NCI-H2081 treated with DMSO at 0.1 percent for 48 hours (cell line): ENCODE measurements around the gene ZFP1.
"Not testable (repeated sequence)": the region's sequence is repeated elsewhere in the genome, so short reads cannot be mapped to it uniquely, and the experiment has no call there.

Experiments used
- DNase-seq: peaks from one replicate; lab custom pipeline; 2025; lab: John Stamatoyannopoulos, UW

Gene ZFP1

DNA sequence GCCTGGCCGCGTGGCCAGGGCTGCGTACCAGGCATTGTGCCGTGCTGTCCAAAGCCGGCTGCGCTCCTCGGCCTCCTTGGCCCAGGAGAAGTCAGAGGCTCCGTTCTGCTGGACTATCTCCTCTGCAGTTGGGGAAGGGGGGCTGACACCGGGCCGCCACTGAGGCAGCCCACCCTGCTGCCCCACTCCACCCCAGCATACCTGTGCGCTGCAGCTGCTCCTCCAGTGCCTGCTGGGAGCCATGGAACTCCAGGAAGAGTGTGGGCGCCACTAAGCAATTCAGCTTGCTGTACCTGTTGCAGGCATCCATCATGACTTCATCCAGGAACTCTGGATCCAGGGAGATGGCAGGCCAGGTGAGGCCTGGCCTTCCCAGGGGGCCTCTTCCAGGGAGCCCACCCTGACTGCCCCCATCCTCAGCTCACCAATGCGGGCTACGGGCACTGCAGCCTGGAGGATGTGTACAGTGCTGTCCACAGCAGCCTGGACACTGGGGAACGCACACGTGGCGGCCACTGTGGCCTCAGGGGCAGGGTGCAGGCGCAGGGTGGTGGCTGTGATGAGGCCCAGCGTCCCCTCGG is 34.7 kb upstream of the ZFP1 start:
- DNase-seq, result no peak

DNA sequence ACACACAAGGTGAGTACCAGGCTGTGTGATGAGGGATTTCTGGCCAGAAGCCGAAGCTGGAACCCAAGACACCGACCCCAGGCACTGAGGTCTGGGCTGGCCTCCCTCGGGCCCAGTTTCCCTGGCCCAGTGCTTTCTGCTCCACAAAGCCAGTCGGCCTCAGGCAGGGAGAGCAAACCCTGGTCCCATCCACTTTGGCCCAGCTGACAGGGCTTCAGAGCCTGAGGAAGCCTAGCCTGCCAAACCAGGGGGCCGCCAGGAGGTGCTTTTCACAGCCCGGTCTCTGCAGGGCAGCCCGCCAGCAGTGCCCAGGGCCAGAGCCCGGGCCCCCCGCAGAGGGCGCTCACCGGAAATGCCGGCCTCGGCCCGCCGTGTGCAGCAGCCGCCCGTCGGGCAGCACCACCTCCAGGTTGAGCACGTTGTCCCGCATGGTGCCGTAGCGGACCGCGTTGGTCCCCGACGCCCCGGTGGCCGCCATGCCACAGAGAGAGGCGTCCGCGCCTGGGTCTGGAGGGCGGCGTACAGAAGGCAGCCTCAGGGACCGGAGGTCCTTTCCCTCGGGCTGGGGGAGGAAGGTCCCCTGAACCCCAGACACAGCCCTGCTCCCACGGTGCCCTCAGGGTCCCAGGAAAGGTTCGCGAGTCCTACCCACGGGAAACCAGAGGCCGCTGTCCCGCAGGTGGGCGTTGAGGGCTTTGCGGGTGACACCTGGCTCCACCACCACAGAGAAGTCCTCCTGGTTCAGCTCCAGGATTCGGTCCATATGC is 34.0 kb upstream of the ZFP1 start:
- DNase-seq, result no peak

DNA sequence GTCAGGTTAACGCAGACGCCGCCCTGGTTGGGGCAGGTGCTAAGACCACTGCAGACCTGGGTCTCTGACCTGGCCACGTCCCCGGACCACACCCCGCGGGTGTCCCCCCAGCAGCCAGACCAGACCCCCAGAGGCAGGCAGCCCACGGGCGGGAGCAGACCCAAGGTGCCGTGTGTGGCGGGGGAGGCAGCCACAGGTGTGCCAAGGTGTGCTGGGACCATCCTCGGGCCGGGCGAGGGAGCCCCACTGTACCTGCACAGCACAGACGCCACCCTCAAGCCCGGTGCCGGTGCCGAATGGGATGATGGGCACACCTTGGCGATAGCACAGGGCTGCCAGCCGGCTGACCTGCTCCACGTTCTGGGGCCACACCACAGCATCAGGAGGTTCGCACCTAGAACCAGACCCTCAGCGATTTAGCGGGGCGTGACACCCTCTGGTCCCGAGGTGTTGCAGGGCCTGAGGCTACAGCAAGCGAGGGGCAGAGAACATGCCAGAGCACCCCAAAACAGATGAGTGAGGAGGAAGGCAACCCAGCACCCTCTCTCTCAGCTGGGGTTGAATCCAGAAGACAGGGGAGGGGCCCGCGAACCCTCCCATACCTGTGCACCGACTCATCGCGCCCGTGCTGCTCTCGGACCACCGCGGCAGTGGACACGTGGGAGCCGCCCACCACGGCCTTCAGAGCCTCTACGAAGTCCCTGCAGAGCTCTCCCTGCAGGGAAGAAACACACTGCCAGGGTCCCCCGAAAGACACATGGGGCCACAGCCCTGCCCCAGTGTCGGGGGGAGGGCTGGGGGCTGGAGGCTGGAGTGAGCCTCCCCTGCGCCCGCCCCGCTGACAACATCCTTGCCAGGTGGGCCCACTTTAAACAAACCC is 33.1 kb upstream of the ZFP1 start:
- no peak for DNase-seq

DNA sequence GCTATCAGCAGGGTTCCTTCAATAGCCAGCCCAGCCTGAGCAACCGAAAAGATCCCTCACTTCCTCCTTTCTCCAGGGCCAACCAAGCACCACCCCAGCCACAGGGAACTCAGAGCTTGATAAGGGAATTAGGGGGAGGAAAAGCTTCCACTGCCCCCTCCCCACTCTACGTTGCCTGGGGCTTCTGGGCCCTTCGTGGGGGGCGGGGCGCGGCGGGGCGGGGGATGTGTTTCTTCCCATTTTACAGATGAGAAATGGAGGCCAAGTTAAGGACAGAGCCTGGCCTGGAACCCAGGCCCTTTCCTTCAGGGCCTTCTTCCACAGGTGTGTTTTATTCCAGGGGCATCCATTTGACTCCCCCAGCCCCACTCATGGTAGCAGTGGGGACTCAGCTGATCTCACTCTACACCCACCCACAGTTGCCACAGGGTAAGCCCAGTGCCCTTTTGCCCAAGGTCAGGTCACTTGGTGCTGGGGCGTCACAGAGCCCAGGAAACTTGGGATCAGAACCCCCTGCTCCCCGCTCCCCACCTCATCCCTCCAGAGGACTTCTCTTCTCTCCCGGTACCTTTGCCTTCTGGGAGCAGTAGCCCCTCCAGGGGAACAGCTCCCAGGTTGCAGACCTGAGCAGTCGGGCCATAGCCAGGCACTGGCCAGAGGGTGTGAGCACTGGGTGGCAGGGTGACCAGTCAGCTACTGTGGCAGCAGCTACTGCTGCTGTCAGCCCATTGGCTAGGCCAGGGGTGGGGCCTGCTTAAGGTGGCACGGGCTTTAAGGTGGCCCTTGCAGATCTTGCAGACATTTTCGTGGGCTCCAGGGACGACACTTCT is 32.0 kb upstream of the ZFP1 start, which contains the start of gene LDHD:
Gene LDHD (minus strand): TSS at position 700 of the 830 bp plus-strand sequence. CDS start 60 bp downstream, at position 640.
- DNase-seq, result no peak

DNA sequence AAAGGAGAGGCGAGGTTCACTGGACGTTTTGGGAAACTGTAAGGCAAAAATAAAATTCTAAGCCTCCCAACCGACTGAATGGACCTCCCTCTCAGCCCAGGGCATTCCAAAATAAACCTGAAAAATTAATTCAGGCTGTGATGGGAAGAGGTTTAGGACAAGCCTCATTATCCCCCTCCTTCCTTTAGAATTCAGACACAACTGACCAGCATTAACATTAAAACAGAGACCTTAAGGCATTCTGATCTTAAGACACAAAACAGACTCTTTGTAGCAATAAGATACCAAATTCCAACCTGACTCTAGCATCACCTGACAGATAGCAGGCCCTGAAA is 31.4 kb upstream of the ZFP1 start:
- no peak for DNase-seq

DNA sequence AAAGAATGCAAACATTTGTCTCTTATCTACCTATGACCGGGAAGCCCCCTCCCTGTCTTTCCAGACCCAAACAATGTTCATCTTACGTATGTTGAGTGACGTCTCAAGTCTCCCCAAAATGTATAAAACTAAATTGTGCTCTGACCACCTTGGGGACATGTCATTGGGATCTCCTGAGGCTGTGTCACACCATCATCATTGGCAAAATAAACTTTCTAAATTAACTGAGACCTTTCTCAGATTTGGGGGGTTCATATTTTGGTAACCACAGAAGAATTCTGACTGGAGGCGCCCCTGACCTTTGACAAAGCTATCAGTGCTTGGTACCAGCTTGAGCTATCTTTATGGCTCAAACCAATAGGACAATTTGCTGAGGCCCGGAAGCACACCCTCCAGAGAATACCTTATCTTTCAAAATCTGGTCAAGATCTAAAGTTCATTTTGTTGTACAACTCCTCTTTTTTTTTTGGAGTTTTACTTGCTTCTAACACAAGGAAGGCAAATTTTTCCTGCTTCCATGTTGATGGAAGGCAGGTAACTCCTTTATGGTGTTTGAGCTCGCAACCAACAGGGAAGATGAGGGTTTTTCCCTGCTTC is 29.3 kb upstream of the ZFP1 start:
- no peak for DNase-seq

DNA sequence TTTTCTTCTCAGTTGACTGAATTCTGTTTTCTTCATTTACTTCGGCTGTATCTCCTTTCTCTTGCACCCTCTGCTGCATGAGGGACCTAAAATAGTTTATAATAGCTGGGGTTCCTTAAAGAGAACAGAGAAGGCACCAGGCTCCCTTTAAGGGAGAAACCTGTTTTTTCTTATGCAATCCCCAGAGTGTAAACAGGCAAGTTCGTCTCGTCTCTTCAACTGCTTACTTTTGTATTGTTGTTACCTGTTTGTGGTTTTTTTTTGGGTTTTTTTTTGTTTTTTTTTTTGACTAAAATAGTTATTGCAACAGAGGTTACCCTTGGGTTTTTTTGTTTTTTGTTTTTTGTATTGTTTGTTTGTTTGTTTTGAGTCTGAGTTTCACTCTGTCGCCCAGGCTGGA is 28.1 kb upstream of the ZFP1 start:
- DNase-seq, result no peak

DNA sequence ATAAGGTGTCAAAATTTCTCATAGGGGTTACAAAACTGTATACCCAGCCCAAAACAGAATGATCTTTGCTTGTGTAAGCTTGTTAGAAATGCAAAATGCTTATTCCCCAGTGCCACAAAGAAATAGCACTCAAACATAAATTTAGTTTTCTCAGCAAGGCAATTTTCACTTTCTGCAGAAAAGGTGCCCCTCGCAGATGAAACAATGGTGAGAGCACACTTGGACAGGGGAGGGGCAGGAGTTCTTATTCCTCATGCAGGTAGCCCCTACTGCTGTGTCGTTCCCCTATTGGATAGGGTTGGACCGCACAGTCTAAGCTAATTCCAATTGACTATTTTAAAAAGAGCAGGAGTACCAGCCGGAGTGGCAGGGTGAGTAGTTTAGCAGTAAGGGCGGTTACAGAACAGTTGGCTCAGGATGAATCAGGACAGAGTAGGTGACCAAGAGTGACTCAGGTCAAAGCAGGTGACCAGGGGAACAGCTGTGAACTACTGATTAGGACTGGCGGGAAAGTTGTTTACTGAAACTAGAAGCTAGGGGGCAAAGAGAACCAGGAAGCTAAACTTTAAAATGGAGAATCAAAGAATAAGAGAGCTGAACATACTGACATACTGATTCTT is 26.3 kb upstream of the ZFP1 start:
- DNase-seq, result no peak

DNA sequence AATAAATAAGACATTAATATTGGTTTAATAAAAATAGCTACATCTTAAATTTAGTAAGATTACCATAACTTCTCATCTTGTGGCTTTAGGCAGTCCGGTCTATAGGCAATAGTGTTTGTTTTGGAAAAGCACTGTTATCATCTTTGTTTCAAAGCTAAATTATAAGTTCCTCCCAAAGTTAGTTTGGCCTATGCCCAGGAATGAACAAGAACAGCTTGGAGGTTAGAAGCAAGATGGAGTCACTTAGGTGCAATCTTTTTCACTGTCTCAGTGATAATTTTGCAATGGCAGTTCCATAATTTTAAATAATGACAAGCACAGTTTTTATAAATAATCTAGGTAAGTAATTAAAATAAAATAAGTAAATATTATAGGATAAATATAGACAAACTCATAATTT is 25.7 kb upstream of the ZFP1 start:
- no peak for DNase-seq

DNA sequence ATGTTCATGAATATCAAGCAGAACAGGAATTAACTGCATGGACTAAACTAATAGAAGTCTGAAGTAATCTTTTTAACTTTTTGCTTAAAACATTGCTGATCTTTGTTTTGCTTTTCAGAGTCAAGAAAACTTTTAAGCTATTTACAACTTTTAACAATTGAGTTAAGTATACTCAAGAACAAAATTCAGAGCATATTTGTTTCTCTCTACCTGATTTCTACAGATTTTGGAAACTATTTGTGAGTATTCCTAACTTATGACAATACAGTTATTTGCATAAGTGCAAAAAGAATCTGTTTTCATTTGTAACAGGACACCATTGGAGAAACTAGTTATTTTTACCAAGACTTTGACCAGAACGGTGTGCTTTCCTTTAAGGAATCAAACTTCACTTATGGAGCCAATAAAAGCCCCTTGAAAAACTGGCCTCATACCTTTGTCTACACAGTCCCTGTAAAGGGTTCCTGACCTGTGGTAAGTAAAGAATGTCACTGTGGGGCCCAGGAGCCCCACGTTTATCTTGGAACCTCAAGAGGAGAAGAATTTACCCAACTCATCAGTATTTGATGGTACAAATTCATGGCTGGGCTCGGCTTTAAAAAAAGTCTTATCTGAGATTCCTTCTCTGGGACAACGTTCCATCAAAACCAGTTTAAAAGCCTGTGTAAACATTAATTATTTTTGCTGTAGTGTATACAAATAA is 20.5 kb upstream of the ZFP1 start:
- no peak for DNase-seq

DNA sequence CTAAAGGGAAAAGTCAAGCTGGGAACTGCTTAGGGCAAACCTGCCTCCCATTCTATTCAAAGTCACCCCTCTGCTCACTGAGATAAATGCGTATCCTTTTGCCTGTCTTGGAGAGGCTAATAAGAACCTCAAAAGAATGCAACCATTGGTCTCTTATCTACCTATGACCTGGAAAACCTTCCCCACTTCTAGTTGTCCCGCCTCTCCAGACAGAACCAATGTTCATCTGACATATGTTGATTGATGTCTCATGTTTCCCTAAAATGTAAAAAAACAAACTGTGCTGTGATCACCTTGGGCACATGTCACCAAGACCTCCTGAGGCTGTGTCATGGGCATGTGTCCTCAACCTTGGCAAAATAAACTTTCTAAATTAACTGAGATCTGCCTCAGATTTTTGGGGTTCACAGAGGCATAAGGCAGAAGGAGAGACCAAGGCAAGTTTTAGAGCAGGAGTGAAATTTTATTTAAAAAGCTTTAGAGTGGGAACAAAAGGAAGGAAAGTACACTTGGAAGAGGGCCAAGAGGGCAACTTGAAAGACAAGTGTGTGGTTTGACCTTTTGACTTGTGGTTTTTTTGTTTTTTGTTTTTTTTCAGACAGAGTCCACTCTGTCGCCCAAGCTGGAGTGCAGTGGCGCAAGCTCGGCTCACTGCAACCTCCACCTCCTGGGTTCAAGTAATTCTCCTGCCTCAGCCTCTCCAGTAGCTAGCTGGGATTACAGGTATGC is 18.7 kb upstream of the ZFP1 start:
- DNase-seq, result not testable (repeated sequence)

DNA sequence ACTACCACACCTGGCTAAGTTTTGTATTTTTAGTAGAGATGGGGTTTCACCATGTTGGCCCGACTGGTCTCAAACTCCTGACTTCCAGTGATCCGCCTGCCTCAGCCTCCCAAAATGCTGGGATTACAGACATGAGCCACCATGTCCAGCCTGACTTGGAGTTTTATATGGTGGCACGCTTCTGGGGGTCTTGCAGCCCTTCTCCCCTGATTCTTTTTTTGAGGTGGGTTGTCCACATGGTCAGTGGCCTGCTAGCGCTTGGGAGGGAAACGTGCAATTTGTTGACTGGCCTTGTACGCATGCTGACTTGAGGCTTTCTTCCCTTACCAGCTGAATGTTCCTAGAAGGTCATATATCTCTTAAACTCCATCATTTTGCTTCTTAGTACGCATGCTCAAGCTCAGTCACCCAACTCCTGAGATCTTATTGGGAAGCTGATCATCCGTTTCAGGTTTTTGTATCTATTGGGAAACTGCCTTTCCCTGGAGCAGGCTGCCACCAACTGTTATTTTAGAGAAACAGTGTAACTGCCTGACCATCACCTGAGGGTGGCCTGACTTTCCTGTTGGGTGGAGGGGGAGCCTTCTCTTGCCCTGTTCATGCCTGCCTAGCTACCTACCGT is 18.1 kb upstream of the ZFP1 start:
- no peak for DNase-seq

DNA sequence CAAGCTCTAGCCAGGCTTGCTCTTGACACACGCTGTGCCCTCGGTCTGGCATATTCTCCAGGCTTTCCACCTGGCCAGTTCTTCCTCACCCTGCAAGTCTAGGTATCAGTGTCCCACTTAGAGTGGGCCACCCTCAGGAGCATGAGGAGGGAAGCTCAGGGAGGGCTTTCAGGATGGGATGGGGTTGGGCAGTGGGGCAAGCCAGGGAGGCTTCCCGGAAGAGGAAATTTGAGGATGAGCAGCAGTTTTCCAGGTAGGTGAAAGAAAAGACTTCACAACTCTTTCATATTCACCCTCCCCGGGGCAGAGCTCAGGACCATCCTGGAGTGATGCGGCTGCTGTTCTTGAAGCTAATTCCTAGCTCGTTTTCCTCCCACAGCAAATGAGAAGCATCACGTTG is 17.2 kb upstream of the ZFP1 start:
- no peak for DNase-seq

DNA sequence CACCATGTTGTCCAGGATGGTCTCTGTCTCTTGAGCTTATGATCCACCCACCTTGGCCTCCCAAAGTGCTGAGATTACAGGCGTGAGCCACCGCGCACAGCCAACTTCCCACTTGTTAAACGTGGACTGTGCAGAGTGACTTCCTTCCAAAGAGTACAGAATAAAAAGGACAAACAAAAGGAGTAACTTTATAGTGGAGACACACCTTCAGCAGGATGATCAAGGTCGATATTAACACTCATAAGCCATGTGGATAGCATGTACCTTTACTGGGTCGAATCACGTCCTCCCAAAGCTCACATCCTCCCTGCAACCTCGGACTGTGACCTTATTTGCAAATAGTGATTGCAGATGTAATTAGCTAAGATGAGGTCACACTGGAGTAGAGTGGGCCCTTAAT is 10.1 kb upstream of the ZFP1 start:
- no peak for DNase-seq

DNA sequence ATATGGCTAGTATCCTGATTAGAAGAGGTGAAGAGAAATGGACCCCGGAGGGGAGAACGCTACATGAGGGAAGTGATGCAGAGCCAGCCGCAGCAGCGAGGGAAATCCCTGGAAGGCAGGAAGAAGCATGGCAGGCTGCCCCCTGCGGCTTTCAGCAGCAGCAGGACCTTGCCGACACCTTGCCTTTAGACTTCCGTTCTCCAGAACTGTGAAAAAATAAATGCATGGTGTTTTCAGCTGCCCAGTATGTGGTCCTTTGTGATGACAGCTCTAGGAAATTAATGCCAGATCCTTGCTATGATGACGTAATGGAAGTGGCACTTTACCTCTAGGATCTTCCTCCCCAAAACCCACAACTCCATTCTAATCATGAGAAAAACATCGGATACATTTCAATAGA is 9.7 kb upstream of the ZFP1 start:
- DNase-seq, result no peak

DNA sequence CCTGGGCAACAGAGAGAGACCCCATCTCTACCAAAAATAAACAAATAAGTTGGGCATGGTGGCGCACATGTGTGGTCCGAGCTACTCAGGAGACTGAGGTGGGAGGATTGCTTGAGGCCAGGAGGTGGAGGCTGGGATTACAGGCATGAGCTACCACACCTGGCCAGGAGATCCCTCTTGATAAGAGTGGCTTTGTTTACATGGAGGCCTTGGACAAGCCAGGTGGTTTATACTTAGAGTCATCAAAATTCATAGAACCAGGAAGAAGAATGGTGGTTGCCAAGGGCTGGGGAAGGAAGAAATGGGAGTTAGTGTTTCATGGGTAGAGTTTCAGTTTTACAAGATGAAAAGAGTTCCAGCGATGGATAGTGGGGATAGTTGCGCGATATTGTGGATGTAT is 8.8 kb upstream of the ZFP1 start:
- DNase-seq, result no peak

DNA sequence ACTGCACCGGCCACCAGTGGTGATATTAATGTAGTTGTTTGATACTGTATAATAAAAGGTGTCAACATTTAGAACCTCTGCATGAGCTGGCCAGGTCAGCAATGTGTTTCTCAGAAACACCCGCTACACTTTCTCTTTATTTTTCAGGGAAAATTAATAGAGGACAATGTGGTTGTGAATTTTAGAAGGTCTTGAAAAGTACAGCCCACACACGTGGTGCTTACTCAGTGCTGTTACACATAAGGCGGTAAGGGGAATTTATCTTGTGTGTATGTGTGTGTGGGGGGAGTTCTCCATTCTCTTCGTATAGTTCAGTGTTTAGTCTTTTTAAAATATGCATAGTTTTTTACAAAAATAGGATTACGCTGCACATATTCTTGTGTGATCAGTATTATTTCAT is 4.4 kb upstream of the ZFP1 start:
- no peak for DNase-seq

DNA sequence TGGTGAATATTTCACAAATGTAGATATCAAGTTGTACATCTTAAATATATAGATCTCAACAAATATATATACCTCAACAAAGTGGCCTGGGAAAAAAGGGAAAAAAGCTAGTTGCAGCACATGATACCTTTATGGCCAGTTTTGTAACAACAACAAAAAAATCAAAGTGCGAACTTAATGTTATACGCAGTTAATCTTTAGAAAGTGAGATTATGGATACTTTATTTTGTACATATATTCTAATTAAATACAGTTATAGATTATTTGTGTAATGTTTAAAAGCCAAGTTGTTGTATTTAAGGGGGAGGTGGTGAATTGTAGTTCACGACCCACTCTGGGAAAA is 385 bp upstream of the ZFP1 start:
- DNase-seq, result no peak

DNA sequence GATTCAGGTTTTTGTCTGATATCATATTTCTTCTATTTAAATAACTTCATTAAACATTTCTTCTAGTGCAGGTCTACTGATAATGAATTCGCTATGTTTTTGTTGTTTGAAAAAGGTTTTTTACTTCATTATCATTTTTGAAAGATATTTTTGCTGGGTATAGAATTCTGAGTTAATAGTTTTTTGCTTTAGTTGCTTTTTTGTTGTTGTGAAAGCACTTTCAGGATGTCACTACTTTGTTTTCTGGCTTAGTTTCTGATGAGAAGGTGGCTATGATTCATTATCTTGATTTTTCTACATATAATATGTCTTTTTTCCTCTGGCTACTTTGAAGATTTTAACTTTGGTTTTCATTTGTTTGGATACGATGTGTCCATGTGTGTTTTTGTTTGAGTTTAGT is 3.5 kb downstream of the ZFP1 start:
- DNase-seq, result no peak

DNA sequence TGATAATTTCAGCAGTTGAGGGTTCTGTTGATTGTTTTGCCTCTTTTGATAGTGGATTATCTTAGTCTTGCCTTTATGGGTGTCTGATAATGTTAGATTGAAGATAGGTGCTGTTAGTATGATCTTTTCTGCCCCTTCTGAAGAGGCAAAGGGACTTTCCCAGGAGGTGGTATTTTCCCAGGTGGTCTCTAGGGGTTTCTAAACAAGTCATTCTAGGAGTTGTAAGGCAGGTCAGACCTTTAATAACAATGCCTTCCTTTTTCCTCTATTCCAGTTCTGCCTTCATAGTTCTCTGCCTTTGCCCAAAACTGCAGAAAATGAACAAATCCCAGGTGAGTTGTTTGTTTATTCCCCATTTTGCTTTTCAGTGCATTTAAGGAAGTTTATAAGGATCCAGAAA is 4.3 kb downstream of the ZFP1 start:
- DNase-seq, result no peak
